CD4-positive, CD25-positive, alpha-beta regulatory T cell (primary cell): ENCODE data around the gene SEL1L2. TPM values are rescaled to one million over a fixed set of nuclear protein-coding genes. Genes with fewer than 3 reads are reported as not detected.

Source experiments
- ATAC-seq, 2 donors: fragments of 150-1000 bp; cut with Tn5 transposase; one replicate each; pipeline ENCODE4 v1.10.0; 2021; ENCODE audit warnings: low read depth in 2 of 2, moderate number of reproducible peaks in 2 of 2, moderate library complexity in 1 of 2
- DNase-seq, 3 donors: peaks; one replicate each; pipeline versions ENCODE4 v3.0.0 to v3.0.0-alpha.2; 2012 to 2022; ENCODE audit warnings: mixed read lengths in 1 of 3
- H3K27ac ChIP-seq: one replicate; pipeline ENCODE4 v1.7.0; 2013; ENCODE audit warnings: mild to moderate bottlenecking, low read length; ENCODE audit not compliant: insufficient read depth, poor library complexity, severe bottlenecking
- H3K27me3 ChIP-seq: one replicate; pipeline ENCODE4 v1.7.0; 2013; ENCODE audit warnings: low read length; ENCODE audit not compliant: control insufficient read depth, insufficient read depth
- H3K36me3 ChIP-seq: one replicate; pipeline ENCODE4 v1.7.0; 2013; ENCODE audit warnings: mild to moderate bottlenecking, low read length, moderate library complexity; ENCODE audit not compliant: control insufficient read depth, insufficient read depth
- H3K4me1 ChIP-seq: 2 replicates; pipeline ENCODE4 v1.7.0; 2013; ENCODE audit warnings: mild to moderate bottlenecking, low read length; ENCODE audit not compliant: insufficient read depth, control insufficient read depth, poor library complexity, severe bottlenecking
- H3K4me3 ChIP-seq: one replicate; pipeline ENCODE4 v1.7.0; 2013; ENCODE audit warnings: low read depth, mild to moderate bottlenecking, low read length, moderate library complexity
- H3K9me3 ChIP-seq, 2 experiments: 1 replicate in 1 of 2; 2 replicates in 1 of 2; pipeline ENCODE4 v1.7.0; 2013; ENCODE audit warnings: low read length in 2 of 2, mild to moderate bottlenecking in 1 of 2, moderate library complexity in 1 of 2; ENCODE audit not compliant: control insufficient read depth in 2 of 2
- H3K27ac Mint-ChIP-seq, 3 donors: one replicate each; pipeline ENCODE4 v1.8.0; 2020 to 2022; ENCODE audit warnings: mild to moderate bottlenecking in 3 of 3, mixed read lengths in 3 of 3, moderate library complexity in 2 of 3
- H3K27me3 Mint-ChIP-seq: one replicate; pipeline ENCODE4 v1.8.0; 2022; ENCODE audit warnings: mild to moderate bottlenecking, mixed read lengths
- H3K36me3 Mint-ChIP-seq: one replicate; pipeline ENCODE4 v1.8.0; 2020; ENCODE audit warnings: mixed read lengths
- H3K4me1 Mint-ChIP-seq, 4 donors: one replicate each; pipeline ENCODE4 v1.8.0; 2020 to 2022; ENCODE audit warnings: mixed read lengths in 4 of 4, mild to moderate bottlenecking in 1 of 4
- H3K4me3 Mint-ChIP-seq, 4 donors: one replicate each; pipeline ENCODE4 v1.8.0; 2020 to 2022; ENCODE audit warnings: mild to moderate bottlenecking in 4 of 4, mixed read lengths in 4 of 4, moderate library complexity in 3 of 4
- H3K9me3 Mint-ChIP-seq, 7 donors: one replicate each; pipeline ENCODE4 v1.8.0; 2020 to 2022; ENCODE audit warnings: mixed read lengths in 7 of 7, mild to moderate bottlenecking in 3 of 7, moderate library complexity in 2 of 7
- polyA plus RNA-seq, 4 donors: library from polyadenylated mRNA; unstranded; fragments of 300-500 nt; fragmentation: Illumina TruSeq; gene quantifications; one replicate each; pipeline ENCODE4 v1.2.3, GENCODE V29; 2021
- total RNA-seq: library from RNA; stranded (reverse); gene quantifications from one replicate; pipeline ENCODE4 v1.2.3, GENCODE V29; 2022

Gene SEL1L2
- total and polyA plus RNA-seq, 5 donors from 2014 or later, result not detected

DNA sequence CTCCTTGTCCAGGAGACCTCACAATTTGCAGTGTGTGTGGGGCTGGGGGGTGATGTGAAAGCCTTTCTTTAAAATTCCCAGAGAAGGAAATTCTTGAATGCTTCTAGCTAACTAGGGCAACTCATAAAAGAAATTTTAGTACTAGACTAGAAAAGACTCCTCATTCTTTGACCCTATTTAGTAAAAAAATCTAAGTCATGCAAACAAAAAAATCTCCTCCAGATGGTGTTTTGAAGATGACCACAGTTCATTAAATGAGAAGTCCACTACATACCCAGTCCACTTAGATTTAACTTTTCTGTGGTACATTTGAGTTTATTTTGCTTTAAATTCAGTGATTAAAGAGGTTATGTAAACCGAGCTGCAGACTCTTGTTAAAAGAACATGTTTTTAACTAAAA lies 138.1 kb downstream of the SEL1L2 start:
- no peak overlapping the region for H3K4me3 ChIP-seq
- H3K36me3 ChIP-seq, result no peaks in the 10 kb centered on the region
- Mint-ChIP-seq H3K4me1 (no peaks in the 10 kb centered on the region), H3K36me3 (no peaks in the 10 kb centered on the region), H3K4me3 (no peak overlapping the region), H3K9me3 (no peaks in the 10 kb centered on the region), H3K27me3 (peaks cover 10% of the 10 kb centered on the region), H3K27ac (no peak overlapping the region)
- no peak for ATAC-seq
- no peaks in the 10 kb centered on the region for H3K27me3 ChIP-seq
- no peak overlapping the region for H3K27ac ChIP-seq
- H3K4me1 ChIP-seq, result no peaks in the 10 kb centered on the region
- DNase-seq, result no peak
- no peaks in the 10 kb centered on the region for H3K9me3 ChIP-seq

DNA sequence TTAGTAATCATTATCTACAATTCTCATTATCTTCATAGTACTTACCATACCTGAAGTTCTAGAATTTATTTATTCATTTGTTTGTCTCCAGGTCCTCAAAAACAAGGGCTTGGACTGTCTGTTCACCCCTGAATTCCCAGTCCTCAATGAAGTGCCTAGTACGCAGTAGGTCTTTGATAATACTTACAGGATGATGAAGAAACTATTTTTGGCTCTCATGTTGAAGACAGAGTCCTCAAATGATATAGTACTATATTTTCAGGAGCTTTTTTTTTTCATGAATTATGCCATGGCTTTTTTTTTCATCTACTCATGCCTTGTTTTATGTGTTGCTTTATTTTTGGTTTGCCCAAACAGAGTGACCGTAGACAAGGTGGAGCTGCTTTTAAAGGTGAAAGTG lies 139.1 kb downstream of the SEL1L2 start:
- H3K4me3 Mint-ChIP-seq, result no peak overlapping the region
- Histone ChIP-seq H3K9me3 (no peaks in the 10 kb centered on the region), H3K27ac (no peak overlapping the region), H3K36me3 (no peaks in the 10 kb centered on the region), H3K4me3 (no peak overlapping the region), H3K27me3 (no peaks in the 10 kb centered on the region), H3K4me1 (no peaks in the 10 kb centered on the region)
- DNase-seq (no peak), ATAC-seq (no peak)
- H3K4me1 Mint-ChIP-seq, result no peaks in the 10 kb centered on the region
- no peak overlapping the region for H3K27ac Mint-ChIP-seq
- no peaks in the 10 kb centered on the region for H3K36me3 Mint-ChIP-seq
- H3K27me3 Mint-ChIP-seq, result peaks cover 7% of the 10 kb centered on the region
- no peaks in the 10 kb centered on the region for H3K9me3 Mint-ChIP-seq

DNA sequence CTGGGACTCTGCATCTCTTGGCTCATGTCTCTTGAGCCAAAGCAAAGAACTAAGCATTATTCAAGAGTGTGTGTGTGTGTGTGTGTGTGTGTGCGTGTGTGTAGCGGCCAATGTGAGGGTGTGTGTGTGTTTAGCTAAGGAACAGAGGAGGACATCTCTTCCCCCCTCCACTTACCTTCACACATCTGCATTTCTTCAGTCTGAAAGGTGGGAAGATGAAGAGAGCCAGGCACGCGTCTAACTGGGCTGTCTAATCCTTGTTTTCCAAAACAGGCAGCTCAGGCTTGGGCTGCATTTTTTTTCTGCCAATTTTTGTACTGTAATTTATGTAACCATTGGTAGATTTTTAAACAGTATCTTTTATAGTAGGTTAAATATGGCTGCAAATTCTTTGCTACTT lies 146.1 kb downstream of the SEL1L2 start:
- DNase-seq (no peak), ATAC-seq (no peak)
- H3K9me3 ChIP-seq, result no peaks in the 10 kb centered on the region
- Mint-ChIP-seq H3K27me3 (peaks cover 11% of the 10 kb centered on the region), H3K4me3 (no peak overlapping the region), H3K4me1 (no peaks in the 10 kb centered on the region), H3K36me3 (no peaks in the 10 kb centered on the region), H3K9me3 (no peaks in the 10 kb centered on the region), H3K27ac (no peak overlapping the region)
- H3K27me3 ChIP-seq, result peaks cover 2% of the 10 kb centered on the region
- H3K4me3 ChIP-seq, result no peak overlapping the region
- H3K27ac ChIP-seq, result no peak overlapping the region
- H3K36me3 ChIP-seq, result no peaks in the 10 kb centered on the region
- H3K4me1 ChIP-seq, result no peaks in the 10 kb centered on the region

DNA sequence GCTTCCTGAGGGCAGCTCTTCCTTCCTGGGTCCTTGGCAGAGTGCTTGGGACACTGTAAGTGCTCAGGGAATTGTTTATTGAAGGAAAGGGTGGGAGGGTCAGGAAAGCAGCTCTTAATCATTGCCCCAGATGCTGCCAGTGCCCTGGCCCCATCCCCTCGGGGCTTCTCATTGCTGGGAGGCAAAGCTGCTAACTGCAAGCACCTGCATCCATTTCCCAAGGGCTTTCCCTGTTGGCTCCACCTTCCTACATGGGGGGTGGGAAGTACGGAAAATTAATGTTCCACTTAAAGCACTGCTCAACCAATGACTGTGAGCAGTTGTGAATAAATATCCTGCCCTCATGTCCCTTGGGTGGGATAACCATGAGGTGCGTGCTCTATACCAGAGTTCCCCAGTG lies 149.2 kb downstream of the SEL1L2 start:
- H3K27me3 Mint-ChIP-seq, result peaks cover 10% of the 10 kb centered on the region
- DNase-seq (no peak), ATAC-seq (no peak)
- Histone ChIP-seq H3K27ac (no peak overlapping the region), H3K27me3 (peaks cover 2% of the 10 kb centered on the region), H3K9me3 (no peaks in the 10 kb centered on the region), H3K4me3 (no peak overlapping the region), H3K36me3 (no peaks in the 10 kb centered on the region), H3K4me1 (no peaks in the 10 kb centered on the region)
- H3K4me1 Mint-ChIP-seq, result no peaks in the 10 kb centered on the region
- no peak overlapping the region for H3K27ac Mint-ChIP-seq
- H3K36me3 Mint-ChIP-seq, result no peaks in the 10 kb centered on the region
- no peak overlapping the region for H3K4me3 Mint-ChIP-seq
- peaks cover 0 to 2% (median 0%) of the 10 kb centered on the region in 7 donors for H3K9me3 Mint-ChIP-seq

DNA sequence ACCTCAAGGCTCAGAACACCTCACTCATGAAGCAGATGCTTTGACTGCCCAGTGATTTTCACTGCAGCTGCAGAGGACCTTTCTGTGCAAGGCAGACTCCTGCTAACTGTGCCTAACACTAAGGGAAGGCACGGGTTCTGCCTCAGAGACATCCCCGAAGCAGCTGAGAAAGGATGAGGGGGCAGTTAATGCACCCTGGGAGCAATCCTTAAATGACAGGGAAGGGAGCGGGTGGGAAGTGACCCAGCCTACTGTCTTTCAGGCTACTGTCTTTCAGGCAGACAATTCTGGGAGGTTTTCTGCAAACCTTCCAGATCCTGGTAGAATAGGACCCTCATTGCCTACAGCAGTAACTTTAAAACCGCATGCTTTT lies 150.3 kb downstream of the SEL1L2 start:
- Mint-ChIP-seq H3K36me3 (no peaks in the 10 kb centered on the region), H3K27ac (no peak overlapping the region), H3K4me3 (no peak overlapping the region), H3K4me1 (no peaks in the 10 kb centered on the region), H3K9me3 (peaks cover 0 to 2% (median 0%) of the 10 kb centered on the region in 7 donors), H3K27me3 (peaks cover 17% of the 10 kb centered on the region)
- ATAC-seq, result no peak
- no peaks in the 10 kb centered on the region for H3K9me3 ChIP-seq
- DNase-seq, result no peak
- no peaks in the 10 kb centered on the region for H3K36me3 ChIP-seq
- no peak overlapping the region for H3K4me3 ChIP-seq
- H3K4me1 ChIP-seq, result no peaks in the 10 kb centered on the region
- H3K27ac ChIP-seq, result no peak overlapping the region
- peaks cover 2% of the 10 kb centered on the region for H3K27me3 ChIP-seq

DNA sequence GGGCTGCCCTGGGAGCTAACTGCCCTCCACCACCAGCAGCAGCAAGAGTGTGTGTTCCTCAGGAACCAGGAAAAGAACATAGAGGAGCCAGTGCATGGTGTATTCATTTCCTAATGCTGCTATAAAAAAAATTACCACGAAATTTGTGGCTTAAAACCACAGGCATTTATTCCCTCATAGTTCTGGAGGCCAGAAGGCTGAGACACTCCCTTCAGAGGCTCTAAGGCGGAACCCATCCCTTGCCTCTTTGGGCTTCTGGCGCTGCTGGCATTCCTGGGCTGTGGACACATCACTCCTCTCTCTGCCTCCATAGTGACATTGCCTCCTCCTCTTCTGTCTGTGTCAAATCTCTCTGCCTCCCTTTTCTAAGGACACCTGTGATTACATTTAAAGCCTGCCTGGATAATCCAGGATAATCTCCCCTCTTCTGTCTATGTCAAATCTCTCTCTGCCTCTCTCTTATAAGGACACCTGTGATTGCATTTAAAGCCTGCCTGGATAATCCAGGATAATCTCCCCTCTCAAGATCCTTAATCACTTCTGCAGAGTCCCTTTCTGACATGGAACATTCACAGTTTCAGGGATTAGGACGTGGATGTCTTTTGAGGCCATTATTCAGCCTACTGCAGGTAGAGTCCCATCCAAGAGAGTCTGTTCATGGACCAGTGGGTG lies 150.9 kb downstream of the SEL1L2 start:
- no peak overlapping the region for H3K4me3 ChIP-seq
- peaks cover 17% of the 10 kb centered on the region for H3K27me3 Mint-ChIP-seq
- no peak overlapping the region for H3K4me3 Mint-ChIP-seq
- no peaks in the 10 kb centered on the region for H3K4me1 ChIP-seq
- ATAC-seq (no peak), DNase-seq (no peak)
- no peak overlapping the region for H3K27ac Mint-ChIP-seq
- H3K9me3 Mint-ChIP-seq, result peaks cover 0 to 2% (median 0%) of the 10 kb centered on the region in 7 donors
- H3K27ac ChIP-seq, result no peak overlapping the region
- no peaks in the 10 kb centered on the region for H3K36me3 ChIP-seq
- H3K4me1 Mint-ChIP-seq, result no peaks in the 10 kb centered on the region
- no peaks in the 10 kb centered on the region for H3K36me3 Mint-ChIP-seq
- H3K27me3 ChIP-seq, result peaks cover 2% of the 10 kb centered on the region
- H3K9me3 ChIP-seq, result no peaks in the 10 kb centered on the region

DNA sequence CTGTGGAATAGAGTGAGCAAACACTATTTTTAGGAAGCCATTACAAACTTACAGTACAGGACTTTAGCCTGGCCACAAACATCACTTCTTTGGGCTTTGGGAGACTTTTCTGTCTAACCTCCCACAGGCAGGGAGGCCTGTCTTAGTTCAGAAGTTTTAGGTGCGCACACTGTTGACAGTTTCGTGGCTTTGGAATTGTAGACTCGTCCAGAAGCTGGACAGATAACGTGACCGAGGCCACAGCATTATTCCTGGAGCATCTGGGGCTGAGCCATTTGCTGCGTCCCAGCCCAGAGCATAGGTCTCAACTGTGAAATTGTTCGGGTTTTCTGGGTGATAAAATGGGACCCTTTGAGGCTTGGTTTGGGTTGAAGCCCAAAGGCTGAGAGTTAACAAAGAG lies 151.8 kb downstream of the SEL1L2 start:
- DNase-seq, result no peak
- no peaks in the 10 kb centered on the region for H3K36me3 ChIP-seq
- no peaks in the 10 kb centered on the region for H3K9me3 ChIP-seq
- Mint-ChIP-seq H3K4me3 (no peak overlapping the region), H3K27ac (no peak overlapping the region), H3K36me3 (no peaks in the 10 kb centered on the region), H3K27me3 (peaks cover 17% of the 10 kb centered on the region), H3K9me3 (peaks cover 0 to 2% (median 0%) of the 10 kb centered on the region in 7 donors), H3K4me1 (no peaks in the 10 kb centered on the region)
- no peak overlapping the region for H3K4me3 ChIP-seq
- no peak for ATAC-seq
- no peak overlapping the region for H3K27ac ChIP-seq
- H3K27me3 ChIP-seq, result peaks cover 2% of the 10 kb centered on the region
- no peaks in the 10 kb centered on the region for H3K4me1 ChIP-seq

DNA sequence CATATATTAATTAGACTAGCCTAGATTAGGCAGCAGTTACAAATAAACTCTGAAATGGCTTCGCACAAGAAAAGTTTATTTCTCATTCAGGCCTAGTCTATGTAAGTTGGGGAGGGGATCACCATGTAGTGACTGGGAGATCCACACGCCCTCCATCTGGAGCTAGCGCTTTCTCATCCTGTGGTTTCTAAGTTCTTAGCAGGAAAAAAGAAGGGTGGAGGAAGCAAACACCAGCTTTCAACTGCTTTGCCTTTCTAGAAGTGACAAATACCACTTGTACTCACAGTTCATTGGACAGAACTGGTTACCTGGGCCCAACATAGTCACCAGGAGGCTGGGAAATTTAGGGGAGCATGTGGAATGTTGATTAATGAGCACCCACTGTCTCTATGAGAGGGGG lies 158.9 kb downstream of the SEL1L2 start:
- no peak for ATAC-seq
- Mint-ChIP-seq H3K4me1 (no peaks in the 10 kb centered on the region), H3K27ac (no peak overlapping the region), H3K27me3 (peaks cover 19% of the 10 kb centered on the region), H3K9me3 (peaks cover 0 to 4% (median 1%) of the 10 kb centered on the region in 7 donors), H3K36me3 (no peaks in the 10 kb centered on the region), H3K4me3 (no peak overlapping the region)
- no peak for DNase-seq
- no peak overlapping the region for H3K27ac ChIP-seq
- H3K4me3 ChIP-seq, result no peak overlapping the region
- H3K27me3 ChIP-seq, result peaks cover 3% of the 10 kb centered on the region
- no peaks in the 10 kb centered on the region for H3K36me3 ChIP-seq
- no peaks in the 10 kb centered on the region for H3K4me1 ChIP-seq
- no peaks in the 10 kb centered on the region for H3K9me3 ChIP-seq
